ENCODE measurements around the gene GABRG3. TPM values are rescaled to one million over a fixed set of nuclear protein-coding genes. Genes with fewer than 3 reads are reported as not detected.

GABRG3 gene
- total RNA-seq, 3 donors from 2014 or later (not counting 1 experiment from before 2014, with no cell fraction given): not detected

GRCh38 chr15:27135151-27135550 is 164.2 kb downstream of the GABRG3 start:
- ATAC-seq: no peak
- 67% methylated on average over 1 of the region's 1 CpG for WGBS (ENCODE audit: insufficient coverage)
- H3K27ac ChIP-seq (ENCODE audit: low read length): no peak overlapping the region
- no peaks in the 10 kb centered on the region for H3K36me3 ChIP-seq (ENCODE audit: control insufficient read depth, insufficient read depth, low read length)
- intact Hi-C loops (cut with micrococcal nuclease): no loop called here
- H3K27ac Mint-ChIP-seq: no peak overlapping the region
- no peaks in the 10 kb centered on the region for H3K27me3 ChIP-seq (ENCODE audit: control insufficient read depth, insufficient read depth, low read length)
- peaks cover 21% of the 10 kb centered on the region in 2 donors for H3K9me3 Mint-ChIP-seq
- TF ChIP-seq, protein P1, sequence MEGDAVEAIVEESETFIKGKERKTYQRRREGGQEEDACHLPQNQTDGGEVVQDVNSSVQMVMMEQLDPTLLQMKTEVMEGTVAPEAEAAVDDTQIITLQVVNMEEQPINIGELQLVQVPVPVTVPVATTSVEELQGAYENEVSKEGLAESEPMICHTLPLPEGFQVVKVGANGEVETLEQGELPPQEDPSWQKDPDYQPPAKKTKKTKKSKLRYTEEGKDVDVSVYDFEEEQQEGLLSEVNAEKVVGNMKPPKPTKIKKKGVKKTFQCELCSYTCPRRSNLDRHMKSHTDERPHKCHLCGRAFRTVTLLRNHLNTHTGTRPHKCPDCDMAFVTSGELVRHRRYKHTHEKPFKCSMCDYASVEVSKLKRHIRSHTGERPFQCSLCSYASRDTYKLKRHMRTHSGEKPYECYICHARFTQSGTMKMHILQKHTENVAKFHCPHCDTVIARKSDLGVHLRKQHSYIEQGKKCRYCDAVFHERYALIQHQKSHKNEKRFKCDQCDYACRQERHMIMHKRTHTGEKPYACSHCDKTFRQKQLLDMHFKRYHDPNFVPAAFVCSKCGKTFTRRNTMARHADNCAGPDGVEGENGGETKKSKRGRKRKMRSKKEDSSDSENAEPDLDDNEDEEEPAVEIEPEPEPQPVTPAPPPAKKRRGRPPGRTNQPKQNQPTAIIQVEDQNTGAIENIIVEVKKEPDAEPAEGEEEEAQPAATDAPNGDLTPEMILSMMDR (IDR thresholded peaks at IDR 0.05): no peak
- peaks cover 6% of the 10 kb centered on the region for H3K36me3 Mint-ChIP-seq
- no peaks in the 10 kb centered on the region for H3K4me1 Mint-ChIP-seq
- H3K4me3 Mint-ChIP-seq: no peak overlapping the region
- H3K9me3 ChIP-seq (ENCODE audit: control insufficient read depth, insufficient read depth, low read length): peaks cover 14% of the 10 kb centered on the region
- H3K4me1 ChIP-seq (ENCODE audit: control insufficient read depth, insufficient read depth, low read length): no peaks in the 10 kb centered on the region
- no peak for DNase-seq
- no peak overlapping the region for H3K4me3 ChIP-seq (ENCODE audit: low read length)
- no peaks in the 10 kb centered on the region for H3K27me3 Mint-ChIP-seq (ENCODE audit: low read depth in 2 of 2)

DNA sequence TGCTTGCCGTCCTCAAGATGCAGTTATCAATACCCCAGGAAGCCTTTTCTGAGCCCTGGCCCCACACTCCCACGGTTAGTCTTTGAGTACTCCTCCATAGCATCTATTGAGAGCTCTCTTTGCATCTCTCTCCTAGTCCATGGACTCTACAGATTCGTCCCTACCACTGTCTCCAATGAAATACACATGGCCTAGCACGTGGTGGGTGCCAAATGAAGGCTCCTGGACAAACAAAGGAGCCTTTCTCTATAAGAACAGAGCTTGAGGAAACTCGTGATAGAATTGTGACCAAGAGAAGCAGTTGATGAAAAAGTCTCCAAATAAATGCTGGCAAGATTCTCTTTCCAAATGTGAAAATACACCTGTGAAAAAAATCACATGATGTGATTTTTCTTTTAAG is 166.1 kb downstream of the GABRG3 start:
- TF ChIP-seq, protein P1 (IDR thresholded peaks at IDR 0.05): no peak
- no peak overlapping the region for H3K27ac ChIP-seq (ENCODE audit: low read length)
- Mint-ChIP-seq H3K27me3 (ENCODE audit: low read depth in 2 of 2) (no peaks in the 10 kb centered on the region), H3K9me3 (peaks cover 18 to 20% of the 10 kb centered on the region in 2 donors), H3K27ac (no peak overlapping the region), H3K4me3 (no peak overlapping the region), H3K36me3 (peaks cover 6% of the 10 kb centered on the region), H3K4me1 (no peaks in the 10 kb centered on the region)
- ATAC-seq (no peak), DNase-seq (no peak)
- H3K9me3 ChIP-seq (ENCODE audit: control insufficient read depth, insufficient read depth, low read length): peaks cover 14% of the 10 kb centered on the region
- WGBS (ENCODE audit: insufficient coverage): 56% methylated on average over 5 of the region's 5 CpGs
- intact Hi-C loops (cut with micrococcal nuclease): no loop called here
- H3K4me1 ChIP-seq (ENCODE audit: control insufficient read depth, insufficient read depth, low read length): no peaks in the 10 kb centered on the region
- no peak overlapping the region for H3K4me3 ChIP-seq (ENCODE audit: low read length)
- no peaks in the 10 kb centered on the region for H3K27me3 ChIP-seq (ENCODE audit: control insufficient read depth, insufficient read depth, low read length)
- no peaks in the 10 kb centered on the region for H3K36me3 ChIP-seq (ENCODE audit: control insufficient read depth, insufficient read depth, low read length)

GRCh38 chr15:27165590-27165989 is 194.6 kb downstream of the GABRG3 start:
- Mint-ChIP-seq H3K9me3 (peaks cover 18 to 21% of the 10 kb centered on the region in 2 donors), H3K4me3 (no peak overlapping the region), H3K36me3 (no peaks in the 10 kb centered on the region), H3K27me3 (ENCODE audit: low read depth in 2 of 2) (no peaks in the 10 kb centered on the region), H3K27ac (no peak overlapping the region), H3K4me1 (no peaks in the 10 kb centered on the region)
- no peak overlapping the region for H3K4me3 ChIP-seq (ENCODE audit: low read length)
- intact Hi-C loops (cut with micrococcal nuclease): no loop called here
- peaks cover 17% of the 10 kb centered on the region for H3K9me3 ChIP-seq (ENCODE audit: control insufficient read depth, insufficient read depth, low read length)
- TF ChIP-seq, protein P1 (IDR thresholded peaks at IDR 0.05): no peak
- H3K27ac ChIP-seq (ENCODE audit: low read length): no peak overlapping the region
- 73% methylated on average over 1 of the region's 1 CpG for WGBS (ENCODE audit: insufficient coverage)
- ATAC-seq: no peak
- H3K27me3 ChIP-seq (ENCODE audit: control insufficient read depth, insufficient read depth, low read length): no peaks in the 10 kb centered on the region
- DNase-seq: no peak
- H3K36me3 ChIP-seq (ENCODE audit: control insufficient read depth, insufficient read depth, low read length): no peaks in the 10 kb centered on the region
- no peaks in the 10 kb centered on the region for H3K4me1 ChIP-seq (ENCODE audit: control insufficient read depth, insufficient read depth, low read length)

GRCh38 chr15:27166917-27167316 is 195.9 kb downstream of the GABRG3 start:
- ATAC-seq: no peak
- DNase-seq: no peak
- H3K27ac Mint-ChIP-seq: no peak overlapping the region
- H3K27me3 Mint-ChIP-seq (ENCODE audit: low read depth in 2 of 2): no peaks in the 10 kb centered on the region
- H3K27me3 ChIP-seq (ENCODE audit: control insufficient read depth, insufficient read depth, low read length): no peaks in the 10 kb centered on the region
- no peak overlapping the region for H3K4me3 ChIP-seq (ENCODE audit: low read length)
- WGBS (ENCODE audit: insufficient coverage): 55% methylated on average over 4 of the region's 4 CpGs
- no peaks in the 10 kb centered on the region for H3K4me1 ChIP-seq (ENCODE audit: control insufficient read depth, insufficient read depth, low read length)
- H3K36me3 Mint-ChIP-seq: no peaks in the 10 kb centered on the region
- H3K9me3 Mint-ChIP-seq: peaks cover 17 to 19% of the 10 kb centered on the region in 2 donors
- TF ChIP-seq, protein P1 (IDR thresholded peaks at IDR 0.05): no peak
- no peaks in the 10 kb centered on the region for H3K36me3 ChIP-seq (ENCODE audit: control insufficient read depth, insufficient read depth, low read length)
- peaks cover 17% of the 10 kb centered on the region for H3K9me3 ChIP-seq (ENCODE audit: control insufficient read depth, insufficient read depth, low read length)
- H3K27ac ChIP-seq (ENCODE audit: low read length): no peak overlapping the region
- intact Hi-C loops (cut with micrococcal nuclease): no loop called here
- no peak overlapping the region for H3K4me3 Mint-ChIP-seq
- H3K4me1 Mint-ChIP-seq: no peaks in the 10 kb centered on the region
